GM18502 (cell line): ENCODE data around the gene LUZP1.

Experiments used
- ATAC-seq: cut with Tn5 transposase; IDR thresholded peaks from one replicate; pipeline ENCODE4 v1.9.1; 2021; ENCODE audit warnings: mild to moderate bottlenecking; ENCODE audit not compliant: unreplicated experiment, poor library complexity

Gene LUZP1

DNA sequence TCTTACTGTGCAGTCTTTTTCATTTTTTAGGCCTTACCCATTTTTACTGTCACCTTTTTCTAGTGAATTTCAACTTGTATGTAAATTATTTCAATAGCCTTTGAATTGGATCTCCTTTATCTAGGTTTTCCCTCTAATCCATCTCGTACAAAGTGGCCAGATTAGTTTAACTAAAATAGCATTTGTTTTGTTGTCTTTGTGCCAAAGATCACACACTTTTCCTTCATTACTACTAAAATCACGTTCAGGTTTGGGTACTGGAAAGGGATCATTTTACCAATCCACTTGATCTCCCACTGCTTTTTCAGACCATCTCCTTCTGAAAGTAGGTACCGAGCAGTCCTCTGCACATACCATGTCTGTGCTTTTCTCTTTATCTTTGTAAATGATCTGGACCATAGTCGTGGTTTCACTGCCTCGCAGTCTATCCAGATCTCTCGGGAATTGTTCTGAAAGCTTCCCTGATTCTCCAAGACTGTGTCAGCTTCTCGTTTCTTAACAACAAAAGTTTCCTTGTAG, 129.3 kb downstream of the LUZP1 start:
- ATAC-seq: no peak

DNA sequence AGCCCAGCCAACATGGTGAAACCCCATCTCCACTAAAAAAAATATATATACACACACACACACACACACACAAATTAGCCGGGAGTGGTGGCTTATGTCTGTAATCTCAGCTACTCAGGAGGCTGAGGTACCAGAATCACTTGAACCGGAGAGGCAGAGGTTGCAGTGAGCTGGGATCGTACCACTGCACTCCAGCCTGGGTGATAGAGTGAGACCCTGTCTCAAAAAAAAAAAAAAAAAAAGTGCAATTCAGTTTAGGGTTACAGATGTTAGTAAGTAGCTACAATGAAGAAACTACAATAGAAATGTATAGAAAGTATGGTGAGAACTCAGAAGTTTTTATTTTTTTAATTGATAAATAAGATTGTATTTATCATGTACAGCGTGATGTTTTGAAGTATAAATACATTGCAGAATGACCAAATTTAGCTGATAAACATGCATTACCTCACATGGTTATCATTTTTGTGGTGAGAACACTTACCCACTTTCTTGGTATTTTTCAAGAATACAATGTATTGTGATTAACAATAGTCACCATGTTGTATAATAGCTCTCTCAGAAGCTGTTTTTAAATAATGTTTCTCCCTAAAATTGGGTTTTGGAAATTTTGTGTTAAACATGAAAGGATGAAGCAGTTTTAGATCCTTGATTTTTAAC, 131.4 kb downstream of the LUZP1 start:
- no peak for ATAC-seq

DNA sequence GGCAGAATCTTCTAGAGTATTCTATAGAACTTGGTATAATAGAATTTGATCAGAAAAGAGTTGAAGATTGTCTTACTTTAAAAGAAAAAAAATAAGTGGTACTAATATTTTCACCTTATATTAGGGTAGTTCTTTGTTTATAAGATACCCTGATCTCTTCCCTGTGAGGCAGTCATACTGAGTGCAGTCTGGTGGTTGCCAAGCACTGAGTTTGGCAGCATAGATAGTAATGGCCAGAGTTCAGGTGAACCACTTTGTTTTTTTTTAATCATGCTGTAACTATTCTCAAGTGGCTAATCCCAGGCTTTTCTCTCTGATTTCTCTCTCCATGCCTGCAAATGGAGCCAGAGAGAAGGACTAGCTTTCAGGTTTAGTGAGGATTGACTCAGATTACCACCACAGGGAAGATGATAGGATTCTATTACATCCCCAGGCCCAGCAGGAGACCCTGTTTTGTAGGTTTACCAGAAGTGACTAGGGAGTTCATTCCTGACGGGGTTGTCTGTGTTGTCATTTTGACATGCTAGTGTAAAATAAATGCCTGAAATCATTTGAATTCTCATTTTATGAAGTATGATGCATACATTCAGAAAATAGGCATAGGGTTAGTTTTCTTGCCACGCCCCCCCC, 132.7 kb downstream of the LUZP1 start:
- ATAC-seq: no peak
